Endothelial cell of umbilical vein (primary cell): ENCODE results near the gene MID1. TPM values are rescaled to one million over a fixed set of nuclear protein-coding genes. Genes with fewer than 3 reads are reported as not detected.

Experiments
- BruUV-seq: library from RNA; stranded (reverse); fragments of 400-500 nt; replicated peaks from 2 replicates; lab custom pipeline; 2021; lab: Mats Ljungman, UMichigan
- CTCF ChIA-PET: fragments of 300-600, 350-600 bp; sonication (Branson Sonifier 250); formaldehyde crosslinking; loops from one replicate; lab custom pipeline; 2021; ENCODE audit warnings: antibody characterized with exemption, inconsistent platforms; lab: Charles Lee
- POLR2A ChIA-PET: fragments of 300-600, 350-600 bp; sonication (Branson Sonifier 250); formaldehyde crosslinking; loops from one replicate; lab custom pipeline; 2021; ENCODE audit warnings: antibody characterized with exemption, inconsistent platforms; lab: Charles Lee
- DNase-seq: peaks from one replicate; pipeline ENCODE4 v3.0.0-alpha.2; 2011; ENCODE audit warnings: low read depth, low spot score
- FAIRE-seq: peaks from 2 replicates; lab custom pipeline; 2011; peaks lifted over from hg19 to GRCh38; lab: Jason Lieb, UNC
- H2AFZ ChIP-seq: 2 replicates; pipeline ENCODE4 v1.6.0; 2012; ENCODE audit warnings: low read depth, low read length, control low read depth, inconsistent platforms
- H3K27ac ChIP-seq: 2 replicates; pipeline ENCODE4 v1.5.1; 2011; ENCODE audit warnings: low read depth, mild to moderate bottlenecking, control low read depth, low read length, moderate library complexity; ENCODE audit not compliant: insufficient read depth
- H3K27me3 ChIP-seq, 2 experiments: 2 replicates each; pipeline versions ENCODE4 v1.6.0 to v1.6.1; 2011; ENCODE audit warnings: low read length in 2 of 2, mixed read lengths in 1 of 2; ENCODE audit not compliant: control insufficient read depth in 2 of 2, insufficient read depth in 2 of 2
- H3K36me3 ChIP-seq, 2 experiments: 2 replicates in 1 of 2; 3 replicates in 1 of 2; pipeline ENCODE4 v1.5.1; 2011; ENCODE audit warnings: low read length in 2 of 2, mild to moderate bottlenecking in 1 of 2, moderate library complexity in 1 of 2; ENCODE audit not compliant: control insufficient read depth in 2 of 2, insufficient read depth in 2 of 2; ENCODE audit errors: extremely low read depth in 1 of 2
- H3K4me1 ChIP-seq: 3 replicates; pipeline ENCODE4 v1.5.1; 2011; ENCODE audit warnings: mild to moderate bottlenecking, low read length; ENCODE audit not compliant: control insufficient read depth, insufficient read depth; ENCODE audit errors: extremely low read depth
- H3K4me2 ChIP-seq: 2 replicates; pipeline ENCODE4 v1.6.1; 2011; ENCODE audit warnings: low read length, control low read depth, mixed read lengths; ENCODE audit not compliant: insufficient read depth
- H3K4me3 ChIP-seq, 3 experiments: fragments of 200-600 bp in 1 of 3; sonication (generic), shearing (Covaris generic) in 1 of 3; replicated peaks in 1 of 3; 2 replicates each; pipeline ENCODE4 v1.5.1; 2011 to 2016; ENCODE audit warnings: control low read depth in 3 of 3, low read length in 3 of 3, mild to moderate bottlenecking in 2 of 3, inconsistent platforms in 1 of 3, low read depth in 1 of 3, moderate library complexity in 1 of 3; ENCODE audit not compliant: insufficient read depth in 1 of 3
- H3K79me2 ChIP-seq: 2 replicates; pipeline ENCODE4 v1.6.0; 2012; ENCODE audit warnings: low read length, inconsistent platforms; ENCODE audit not compliant: control insufficient read depth, insufficient read depth
- H3K9ac ChIP-seq: replicated peaks from 2 replicates; pipeline ENCODE3; 2011; ENCODE audit warnings: low read length, control low read depth; ENCODE audit not compliant: insufficient read depth; ENCODE audit errors: extremely low read depth
- H3K9me1 ChIP-seq: replicated peaks from 3 replicates; pipeline ENCODE4 v1.6.0; 2011; ENCODE audit warnings: mild to moderate bottlenecking, low read length; ENCODE audit not compliant: control insufficient read depth, insufficient read depth; ENCODE audit errors: extremely low read depth
- H3K9me3 ChIP-seq: replicated peaks from 2 replicates; pipeline ENCODE4 v1.5.1; 2012; ENCODE audit warnings: low read length, inconsistent platforms; ENCODE audit not compliant: control insufficient read depth, insufficient read depth
- H4K20me1 ChIP-seq: replicated peaks from 2 replicates; pipeline ENCODE3; 2011; ENCODE audit warnings: mild to moderate bottlenecking, low read length; ENCODE audit not compliant: control insufficient read depth, insufficient read depth; ENCODE audit errors: extremely low read depth
- EZH2 ChIP-seq: IDR thresholded peaks from 2 replicates; pipeline ENCODE4 v1.6.1; 2012; ENCODE audit warnings: borderline replicate concordance, low read depth, mild to moderate bottlenecking, moderate library complexity, low read length, inconsistent platforms; ENCODE audit not compliant: severe bottlenecking
- FOS ChIP-seq: IDR thresholded peaks from 2 replicates; pipeline ENCODE4 v1.6.1; 2011; ENCODE audit warnings: mild to moderate bottlenecking, low read length, moderate library complexity, borderline replicate concordance; ENCODE audit not compliant: insufficient read depth
- GATA2 ChIP-seq: IDR thresholded peaks from 2 replicates; pipeline ENCODE4 v1.7.0; 2011; ENCODE audit warnings: low read depth, mild to moderate bottlenecking, moderate library complexity, mixed read lengths, low read length; ENCODE audit not compliant: insufficient read length, insufficient read depth
- JUN ChIP-seq: IDR thresholded peaks from 2 replicates; pipeline ENCODE4 v1.6.1; 2011; ENCODE audit warnings: borderline replicate concordance, low read depth; ENCODE audit not compliant: insufficient read length, insufficient read depth
- MAX ChIP-seq: IDR thresholded peaks from 2 replicates; pipeline ENCODE4 v1.6.1; 2011; ENCODE audit not compliant: insufficient read depth, insufficient read length
- MYC ChIP-seq: IDR thresholded peaks from one replicate; pipeline ENCODE4 v1.6.1; 2011; ENCODE audit warnings: mild to moderate bottlenecking, low read depth, low read length
- POLR2A ChIP-seq: IDR thresholded peaks from 2 replicates; pipeline ENCODE4 v1.6.1; 2012; ENCODE audit warnings: low read depth, mild to moderate bottlenecking, control low read depth, low read length
- POLR2AphosphoS5 ChIP-seq: IDR thresholded peaks from 2 replicates; pipeline ENCODE4 v1.6.1; 2012; ENCODE audit warnings: low read depth, mild to moderate bottlenecking, control low read depth, low read length, moderate library complexity; ENCODE audit not compliant: insufficient read depth
- dilution Hi-C: fragments of 300-500 bp; cut with MboI; formaldehyde crosslinking; loops from one replicate; pipeline ENCODE4 v1.15.0; 2019; ENCODE audit warnings: low sequenced_read_pairs; ENCODE audit not compliant: extremely low pct_ligation_motif_present
- intact Hi-C: fragments of 100-400 bp; cut with micrococcal nuclease; formaldehyde crosslinking; loops from one replicate; pipeline ENCODE4 v1.10.0; 2022
- polyA plus RNA-seq, 4 experiments: library from polyadenylated mRNA; depleted of rRNA in 3 of 4; stranded (reverse) in 3 of 4; unstranded in 1 of 4; fragments of >200 nt; gene quantifications; 2 replicates each; pipeline versions ENCODE4 v1.2.1 to v1.2.3, GENCODE V29; 2011 to 2012; ENCODE audit warnings: missing spikeins in 1 of 4
- total RNA-seq: library from RNA; stranded (reverse); gene quantifications from 2 replicates; pipeline ENCODE4 v1.2.3, GENCODE V29; 2021
- TF ChIP-seq, protein P1 (sequence below), 2 donors: IDR thresholded peaks; 1 replicate in 1 of 2; 2 replicates in 1 of 2; pipeline ENCODE4 v1.5.1; 2011; ENCODE audit warnings: low read length in 2 of 2, mild to moderate bottlenecking in 2 of 2, moderate library complexity in 2 of 2, control low read depth in 1 of 2, inconsistent platforms in 1 of 2, low read depth in 1 of 2; ENCODE audit not compliant: insufficient read depth in 1 of 2; ENCODE audit errors: extremely low read depth in 1 of 2

Gene MID1
- total and polyA plus RNA-seq, 2 donors (not counting 3 experiments of a cell fraction or from before 2014, with no cell fraction given): 21.3 to 29.8 TPM

DNA sequence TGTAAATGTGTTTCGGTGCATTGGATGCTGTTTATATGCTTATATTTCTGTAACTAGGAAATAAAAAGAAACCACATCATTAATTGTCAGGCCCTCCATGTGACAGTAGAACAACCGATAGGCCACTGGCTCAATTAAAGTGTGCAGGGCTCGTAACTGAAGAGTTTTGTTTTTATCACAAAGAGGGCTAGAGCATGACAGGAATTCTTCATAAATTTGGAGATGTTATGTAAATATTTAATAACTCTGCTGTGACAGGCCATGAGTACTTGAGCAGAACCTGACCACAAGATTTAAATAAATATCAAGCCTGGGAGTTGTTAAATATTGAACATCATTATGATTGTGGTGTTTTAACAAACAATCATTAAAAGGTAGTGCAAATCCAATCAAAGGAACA is 55.9 kb downstream of the MID1 start:
- intact Hi-C loops: no loop called here

More for the DNA sequence above, 55.9 kb downstream of the MID1 start:
- no peak overlapping the region for H3K4me2 ChIP-seq
- no peaks in the 10 kb centered on the region for H3K27me3 ChIP-seq
- H3K9ac ChIP-seq: no peak overlapping the region
- no peak for DNase-seq
- dilution Hi-C loops: no loop called here
- no peaks in the 10 kb centered on the region for H3K9me3 ChIP-seq
- no peak for FAIRE-seq
- BruUV-seq: no TSS peak
- H3K9me1 ChIP-seq: no peaks in the 10 kb centered on the region
- H2AFZ ChIP-seq: no peak overlapping the region
- H3K79me2 ChIP-seq: peaks cover 4% of the 10 kb centered on the region
- CTCF ChIA-PET: interaction anchor here (0.6 kb wide), 1 partner anchor 20 kb away, joined by 3 read pairs; no protein-coding TSS in a partner anchor
- H3K27ac ChIP-seq: no peak overlapping the region
- no peaks in the 10 kb centered on the region for H3K4me1 ChIP-seq
- no peaks in the 10 kb centered on the region for H4K20me1 ChIP-seq
- TF ChIP-seq EZH2: no peak
- no peak for TF ChIP-seq MAX
- no peak for TF ChIP-seq JUN
- no peak for TF ChIP-seq POLR2A
- TF ChIP-seq MYC: no peak
- no peak for TF ChIP-seq POLR2AphosphoS5
- TF ChIP-seq FOS: no peak
- TF ChIP-seq GATA2: no peak
- TF ChIP-seq, protein P1, sequence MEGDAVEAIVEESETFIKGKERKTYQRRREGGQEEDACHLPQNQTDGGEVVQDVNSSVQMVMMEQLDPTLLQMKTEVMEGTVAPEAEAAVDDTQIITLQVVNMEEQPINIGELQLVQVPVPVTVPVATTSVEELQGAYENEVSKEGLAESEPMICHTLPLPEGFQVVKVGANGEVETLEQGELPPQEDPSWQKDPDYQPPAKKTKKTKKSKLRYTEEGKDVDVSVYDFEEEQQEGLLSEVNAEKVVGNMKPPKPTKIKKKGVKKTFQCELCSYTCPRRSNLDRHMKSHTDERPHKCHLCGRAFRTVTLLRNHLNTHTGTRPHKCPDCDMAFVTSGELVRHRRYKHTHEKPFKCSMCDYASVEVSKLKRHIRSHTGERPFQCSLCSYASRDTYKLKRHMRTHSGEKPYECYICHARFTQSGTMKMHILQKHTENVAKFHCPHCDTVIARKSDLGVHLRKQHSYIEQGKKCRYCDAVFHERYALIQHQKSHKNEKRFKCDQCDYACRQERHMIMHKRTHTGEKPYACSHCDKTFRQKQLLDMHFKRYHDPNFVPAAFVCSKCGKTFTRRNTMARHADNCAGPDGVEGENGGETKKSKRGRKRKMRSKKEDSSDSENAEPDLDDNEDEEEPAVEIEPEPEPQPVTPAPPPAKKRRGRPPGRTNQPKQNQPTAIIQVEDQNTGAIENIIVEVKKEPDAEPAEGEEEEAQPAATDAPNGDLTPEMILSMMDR (IDR thresholded peaks at IDR 0.05; ENCODE audit: extremely low read depth in 1 of 2, insufficient read depth in 1 of 2, low read depth in 1 of 2, low read length in 2 of 2): no peak
- POLR2A ChIA-PET: interaction anchor here (0.6 kb wide), 1 partner anchor 15 kb away, joined by 3 read pairs; no protein-coding TSS in a partner anchor
- no peak overlapping the region for H3K4me3 ChIP-seq
- peaks cover 0 to 9% of the 10 kb centered on the region in 2 experiments for H3K36me3 ChIP-seq
